Lung (tissue), 12 donors: ENCODE data around the gene STK38. TPM values are rescaled to one million over a fixed set of nuclear protein-coding genes. Genes with fewer than 3 reads are reported as not detected.

Experiments
- ATAC-seq: fragments of 200-7000 bp; cut with Tn5 transposase; one replicate; pipeline ENCODE4 v1.9.1; 2020; ENCODE audit warnings: moderate number of reproducible peaks; ENCODE audit not compliant: insufficient read depth, low FRiP score
- DNase-seq, 3 donors: peaks; one replicate each; pipeline ENCODE4 v3.0.0-alpha.2; 2013 to 2017
- H3K27ac ChIP-seq, 2 donors: one replicate each; pipeline ENCODE4 v1.5.1; 2013; ENCODE audit warnings: mild to moderate bottlenecking in 2 of 2, moderate library complexity in 2 of 2, control low read depth in 1 of 2, inconsistent platforms in 1 of 2, low read depth in 1 of 2, low read length in 1 of 2
- H3K27me3 ChIP-seq, 3 donors: one replicate each; pipeline ENCODE4 v1.5.1; 2013; ENCODE audit warnings: low read length in 2 of 3; ENCODE audit not compliant: control insufficient read depth in 3 of 3, insufficient read depth in 3 of 3
- H3K36me3 ChIP-seq, 4 donors: one replicate each; pipeline ENCODE4 v1.5.1; 2013; ENCODE audit warnings: low read length in 4 of 4, mild to moderate bottlenecking in 1 of 4, moderate library complexity in 1 of 4; ENCODE audit not compliant: control insufficient read depth in 4 of 4, insufficient read depth in 4 of 4
- H3K4me1 ChIP-seq, 5 donors: one replicate each; pipeline ENCODE4 v1.5.1; 2013; ENCODE audit warnings: low read length in 5 of 5, mild to moderate bottlenecking in 2 of 5, moderate library complexity in 1 of 5; ENCODE audit not compliant: control insufficient read depth in 5 of 5, insufficient read depth in 5 of 5
- H3K4me3 ChIP-seq: one replicate; pipeline ENCODE4 v1.5.1; 2013; ENCODE audit warnings: mild to moderate bottlenecking, control low read depth, moderate library complexity
- H3K9ac ChIP-seq, 2 donors: one replicate each; pipeline ENCODE4 v1.5.1; 2013; ENCODE audit warnings: low read length in 2 of 2, control low read depth in 1 of 2; ENCODE audit not compliant: insufficient read depth in 1 of 2
- H3K9me3 ChIP-seq, 4 donors: one replicate each; pipeline ENCODE4 v1.5.1; 2013; ENCODE audit warnings: low read length in 3 of 4, mild to moderate bottlenecking in 1 of 4, moderate library complexity in 1 of 4; ENCODE audit not compliant: control insufficient read depth in 4 of 4, insufficient read depth in 3 of 4
- CTCF ChIP-seq: IDR thresholded peaks from 2 replicates; pipeline ENCODE4 v1.5.1; 2012; ENCODE audit warnings: mild to moderate bottlenecking; ENCODE audit errors: control extremely low read depth, extremely low read depth
- WGBS, 2 donors: extraction: QIAGEN DNeasy Blood & Tissue Kit; methylation state at CpG; one replicate each; pipeline ENCODE4 v1.1.7; 2013; 5-methylcytosine and 5-hydroxymethylcytosine counted together
- polyA plus RNA-seq, 2 donors: library from polyadenylated mRNA; stranded (reverse); fragments of 200-250 nt; gene quantifications; one replicate each; pipeline ENCODE4 v1.2.1, GENCODE V29; 2013
- total RNA-seq, 2 donors: library from RNA; depleted of rRNA in 1 of 2; stranded (reverse); fragments of >200 nt in 1 of 2; gene quantifications; one replicate each; pipeline ENCODE4 v1.2.1, GENCODE V29; 2014 to 2021
- donor health status: control.
- donor health status: control.
- donor health status: Bipolar disorder and iron deficiency.
- donor health status: healthy.
- donor health status: DM: yes; HTN: yes; CAD: no.

Gene STK38
- total and polyA plus RNA-seq, 4 donors, result 16.7 to 36.1 (median 22.8) TPM

GRCh38 chr6:36515844-36516243 is 31.4 kb downstream of the STK38 start:
- no peaks in the 10 kb centered on the region for H3K9me3 ChIP-seq
- no peak overlapping the region for H3K9ac ChIP-seq
- no peaks in the 10 kb centered on the region for H3K27me3 ChIP-seq
- H3K4me1 ChIP-seq, result no peaks in the 10 kb centered on the region
- ATAC-seq (no peak), DNase-seq (no peak)
- no peak for TF ChIP-seq CTCF
- H3K36me3 ChIP-seq, result peaks cover 10 to 38% (median 22%) of the 10 kb centered on the region in 4 donors
- 85 to 89% methylated on average over 3 of the region's 3 CpGs for WGBS, 2 donors
- no peak overlapping the region for H3K27ac ChIP-seq
- H3K4me3 ChIP-seq, result no peak overlapping the region

GRCh38 chr6:36514554-36515456 is 32.5 kb downstream of the STK38 start:
- no peak overlapping the region for H3K9ac ChIP-seq
- H3K4me1 ChIP-seq, result no peaks in the 10 kb centered on the region
- no peak overlapping the region for H3K4me3 ChIP-seq
- no peak for TF ChIP-seq CTCF
- no peak overlapping the region for H3K27ac ChIP-seq
- no peaks in the 10 kb centered on the region for H3K9me3 ChIP-seq
- ATAC-seq, result no peak
- peaks cover 14 to 30% (median 26%) of the 10 kb centered on the region in 4 donors for H3K36me3 ChIP-seq
- no peak for DNase-seq
- no peaks in the 10 kb centered on the region for H3K27me3 ChIP-seq
- 90% methylated on average over 8 of the region's 8 CpGs for WGBS, 2 donors

GRCh38 chr6:36510365-36510764 is 36.9 kb downstream of the STK38 start:
- H3K9me3 ChIP-seq, result peaks cover 0 to 5% (median 0%) of the 10 kb centered on the region in 4 donors
- H3K4me3 ChIP-seq, result no peak overlapping the region
- 97 to 100% methylated on average over 3 of the region's 3 CpGs for whole genome bisulfite sequencing, 2 donors
- DNase-seq (no peak), ATAC-seq (no peak)
- TF ChIP-seq CTCF, result no peak
- H3K9ac ChIP-seq, result no peak overlapping the region
- no peak overlapping the region for H3K27ac ChIP-seq
- no peaks in the 10 kb centered on the region for H3K27me3 ChIP-seq
- no peaks in the 10 kb centered on the region for H3K4me1 ChIP-seq
- H3K36me3 ChIP-seq, result peaks cover 17 to 35% (median 27%) of the 10 kb centered on the region in 4 donors
